Muscle layer of duodenum (tissue), 2 donors: ENCODE data around the gene PTGES.
"Not testable (repeated sequence)": the region's sequence is repeated elsewhere in the genome, so short reads cannot be mapped to it uniquely, and the experiment has no call there.

Experiments
- H3K27ac ChIP-seq: one replicate; pipeline ENCODE4 v1.7.0; 2013; ENCODE audit warnings: mild to moderate bottlenecking, low read length
- H3K27me3 ChIP-seq: one replicate; pipeline ENCODE4 v1.7.0; 2013; ENCODE audit warnings: low read depth, mild to moderate bottlenecking, control low read depth, low read length
- H3K36me3 ChIP-seq, 2 donors: one replicate each; pipeline ENCODE4 v1.7.0; 2013; ENCODE audit warnings: low read length in 2 of 2, control low read depth in 1 of 2, mild to moderate bottlenecking in 1 of 2; ENCODE audit not compliant: insufficient read depth in 2 of 2, control insufficient read depth in 1 of 2
- H3K4me1 ChIP-seq, 2 donors: one replicate each; pipeline ENCODE4 v1.7.0; 2013; ENCODE audit warnings: low read length in 2 of 2, mild to moderate bottlenecking in 2 of 2, control low read depth in 1 of 2, moderate library complexity in 1 of 2; ENCODE audit not compliant: insufficient read depth in 2 of 2, control insufficient read depth in 1 of 2
- H3K4me3 ChIP-seq, 2 donors: one replicate each; pipeline ENCODE4 v1.7.0; 2013; ENCODE audit warnings: low read length in 2 of 2, low read depth in 1 of 2, mild to moderate bottlenecking in 1 of 2
- H3K9me3 ChIP-seq, 2 donors: one replicate each; pipeline ENCODE4 v1.7.0; 2013; ENCODE audit warnings: low read length in 2 of 2, control low read depth in 1 of 2, mild to moderate bottlenecking in 1 of 2; ENCODE audit not compliant: control insufficient read depth in 1 of 2
- donor health status: healthy.

The PTGES gene

DNA sequence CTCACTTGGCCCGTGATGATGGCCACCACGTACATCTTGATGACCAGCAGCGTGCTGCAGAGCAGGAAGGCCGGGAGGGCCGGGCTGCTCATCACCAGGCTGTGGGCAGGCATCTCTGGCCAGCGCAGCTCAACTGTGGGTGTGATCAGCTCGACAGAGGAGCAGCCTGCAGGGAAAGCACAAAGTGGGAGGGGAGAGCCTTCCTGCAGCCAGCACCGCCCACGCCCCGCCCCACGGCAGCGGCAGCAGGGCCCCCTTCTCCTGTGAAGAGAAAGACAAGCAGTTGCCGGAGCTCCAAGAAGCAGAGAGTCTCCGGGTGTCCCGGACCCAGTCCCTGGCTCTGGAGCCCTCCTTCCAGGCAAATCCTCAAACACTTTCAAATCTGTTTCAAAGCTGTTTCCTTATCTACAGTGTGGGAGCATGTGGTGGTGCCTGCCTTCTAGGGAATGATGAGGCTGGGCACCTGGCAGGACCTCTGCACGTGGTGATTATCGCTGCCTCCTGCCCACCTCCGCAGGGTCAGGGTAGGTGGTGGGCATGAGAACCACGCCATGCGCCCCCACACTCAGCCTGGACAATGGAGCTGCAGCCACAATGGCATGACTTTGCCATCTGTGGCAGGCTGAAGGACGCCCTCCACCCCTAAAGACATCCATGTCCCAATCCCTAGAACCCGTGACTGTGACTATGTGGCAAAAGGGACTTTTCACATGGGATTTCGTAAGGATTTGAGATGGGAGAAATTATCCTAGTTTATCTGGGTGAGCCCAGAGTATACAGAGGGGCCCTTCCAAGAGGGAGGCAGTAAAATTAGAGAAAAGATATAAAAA is at the start of gene PTGES:
PTGES (minus strand) TSS at position 143 of the 830 bp plus-strand sequence; CDS start at position 113, 30 bp downstream.
- H3K27ac ChIP-seq, result no peak within 1 kb of the TSS
- no peaks in the 10 kb centered on the region for H3K27me3 ChIP-seq
- H3K36me3 ChIP-seq, result no peaks in the 10 kb centered on the region
- peaks cover 0 to 19% of the 10 kb centered on the region in 2 donors for H3K4me1 ChIP-seq
- H3K4me3 ChIP-seq, result peak within 1 kb of the TSS; percentile 50 to 57
- no peaks in the 10 kb centered on the region for H3K9me3 ChIP-seq

GRCh38 chr9:129801504-129801903 is 48.7 kb upstream of the PTGES start:
- H3K4me1 ChIP-seq, result peaks cover 4 to 9% of the 10 kb centered on the region in 2 donors
- no peak overlapping the region for H3K27ac ChIP-seq
- H3K4me3 ChIP-seq, result no peak overlapping the region
- no peaks in the 10 kb centered on the region for H3K9me3 ChIP-seq
- H3K27me3 ChIP-seq, result no peaks in the 10 kb centered on the region
- no peaks in the 10 kb centered on the region for H3K36me3 ChIP-seq

DNA sequence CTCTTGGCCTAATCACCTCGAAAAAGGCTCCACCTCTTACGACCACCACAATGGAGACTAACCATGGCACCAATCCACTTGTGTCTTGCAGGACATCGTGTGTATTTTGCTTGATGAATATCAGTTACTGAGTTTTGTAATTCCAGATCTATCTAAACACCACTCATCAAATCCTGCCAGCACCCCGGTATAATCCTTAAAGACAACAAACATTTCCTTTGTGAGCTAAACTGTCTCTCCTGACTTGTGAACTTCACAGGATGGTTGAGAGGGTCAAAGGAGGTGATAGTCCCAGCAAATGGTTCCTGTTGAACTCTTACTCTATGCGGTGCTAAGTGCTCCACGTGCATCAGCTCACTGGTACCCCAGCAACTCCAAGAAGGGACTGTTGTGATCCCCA is 46.1 kb upstream of the PTGES start:
- H3K36me3 ChIP-seq, result no peaks in the 10 kb centered on the region
- H3K4me3 ChIP-seq, result no peak overlapping the region
- H3K9me3 ChIP-seq, result no peaks in the 10 kb centered on the region
- no peak overlapping the region for H3K27ac ChIP-seq
- H3K27me3 ChIP-seq, result no peaks in the 10 kb centered on the region
- peaks cover 2 to 4% of the 10 kb centered on the region in 2 donors for H3K4me1 ChIP-seq

- H3K27ac ChIP-seq, H3K4me1 ChIP-seq, H3K4me3 ChIP-seq, H3K36me3 ChIP-seq, H3K9me3 ChIP-seq, H3K27me3 ChIP-seq: not testable (repeated sequence)
Observed at GRCh38 chr9:129796029-129796428, 43.2 kb upstream of the PTGES start.

GRCh38 chr9:129794549-129794948 is 41.7 kb upstream of the PTGES start:
- no peak overlapping the region for H3K27ac ChIP-seq
- H3K36me3 ChIP-seq, result no peaks in the 10 kb centered on the region
- no peak overlapping the region for H3K4me3 ChIP-seq
- H3K9me3 ChIP-seq, result no peaks in the 10 kb centered on the region
- no peaks in the 10 kb centered on the region for H3K4me1 ChIP-seq
- no peaks in the 10 kb centered on the region for H3K27me3 ChIP-seq

- no peak overlapping the region for H3K27ac ChIP-seq
- H3K4me1 ChIP-seq, result peaks cover 0 to 3% of the 10 kb centered on the region in 2 donors
- no peak overlapping the region for H3K4me3 ChIP-seq
- H3K9me3 ChIP-seq, result no peaks in the 10 kb centered on the region
- no peaks in the 10 kb centered on the region for H3K36me3 ChIP-seq
- H3K27me3 ChIP-seq, result no peaks in the 10 kb centered on the region
Observed at GRCh38 chr9:129786481-129786880, 33.6 kb upstream of the PTGES start.

- Histone ChIP-seq H3K27ac (no peak overlapping the region), H3K4me3 (no peak overlapping the region), H3K4me1 (peaks cover 0 to 3% of the 10 kb centered on the region in 2 donors), H3K36me3 (no peaks in the 10 kb centered on the region), H3K27me3 (no peaks in the 10 kb centered on the region), H3K9me3 (no peaks in the 10 kb centered on the region)
Observed at GRCh38 chr9:129785866-129786265, 33.0 kb upstream of the PTGES start.

DNA sequence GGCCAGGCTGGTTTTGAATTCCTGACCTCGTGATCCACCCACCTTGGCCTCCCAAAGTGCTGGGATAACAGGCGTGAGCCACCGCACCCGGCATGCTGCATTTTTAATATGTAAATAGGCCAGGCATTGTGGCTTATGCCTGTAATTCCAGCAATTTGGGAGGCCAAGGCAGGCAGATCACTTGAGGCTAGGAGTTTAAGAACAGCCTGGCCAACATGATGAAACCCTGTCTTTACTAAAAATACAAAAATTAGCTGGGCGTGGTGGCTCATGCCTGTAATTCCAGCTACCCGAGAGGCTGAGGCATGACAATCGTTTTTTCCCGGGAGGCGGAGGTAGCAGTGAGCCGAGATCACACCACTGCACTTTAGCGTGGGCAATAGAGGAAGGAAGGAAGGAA is 32.1 kb upstream of the PTGES start:
- H3K9me3 ChIP-seq, H3K27ac ChIP-seq, H3K4me1 ChIP-seq, H3K4me3 ChIP-seq, H3K27me3 ChIP-seq, H3K36me3 ChIP-seq: not testable (repeated sequence)

DNA sequence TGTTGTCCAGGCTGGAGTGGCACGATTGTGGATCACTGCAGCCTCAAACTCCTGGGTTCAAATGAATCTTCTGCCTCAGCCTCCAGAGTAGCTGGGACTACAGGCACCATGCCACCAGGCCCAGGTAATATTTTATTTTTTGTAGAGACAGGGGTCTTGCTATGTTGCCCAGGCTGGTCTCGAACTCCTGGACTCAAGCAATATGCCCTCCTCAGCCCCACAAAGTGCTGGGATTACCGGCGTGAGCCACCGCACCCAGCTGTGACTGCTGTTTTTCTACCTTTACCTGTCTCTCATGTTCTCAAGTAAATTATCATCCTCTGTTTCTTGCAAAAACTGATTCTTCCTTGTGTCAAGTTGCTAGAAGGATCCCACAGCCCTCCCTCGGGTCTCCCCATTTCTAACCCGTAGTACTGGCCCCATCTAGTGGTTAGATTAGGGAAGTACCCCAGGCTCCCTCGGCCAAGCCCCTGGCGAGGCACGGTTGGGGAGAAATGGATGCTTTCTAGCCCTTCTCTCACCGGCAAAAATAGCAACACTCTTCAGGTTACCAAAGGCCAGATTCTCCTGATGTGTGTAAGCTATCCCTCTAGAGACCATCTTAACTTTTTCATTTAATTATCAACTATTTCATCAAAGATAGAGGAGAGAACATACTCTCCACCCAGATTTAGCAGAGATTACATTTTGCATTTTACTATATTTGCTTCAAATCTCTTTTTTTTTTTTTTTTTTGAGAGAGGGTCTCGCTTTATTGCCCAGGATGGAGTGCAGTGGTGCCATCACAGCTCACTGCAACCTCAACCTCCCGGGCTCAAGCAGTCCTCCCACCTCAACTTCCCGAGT is 30.9 kb upstream of the PTGES start:
- Histone ChIP-seq H3K4me1 (peaks cover 0 to 3% of the 10 kb centered on the region in 2 donors), H3K27ac (no peak overlapping the region), H3K4me3 (no peak overlapping the region), H3K36me3 (no peaks in the 10 kb centered on the region), H3K9me3 (no peaks in the 10 kb centered on the region), H3K27me3 (no peaks in the 10 kb centered on the region)

- Histone ChIP-seq H3K27me3 (no peaks in the 10 kb centered on the region), H3K36me3 (no peaks in the 10 kb centered on the region), H3K9me3 (no peaks in the 10 kb centered on the region), H3K4me1 (peaks cover 5 to 10% of the 10 kb centered on the region in 2 donors), H3K27ac (no peak overlapping the region), H3K4me3 (no peak overlapping the region)
Observed at GRCh38 chr9:129781981-129782380, 29.1 kb upstream of the PTGES start.

- peaks cover 5 to 15% of the 10 kb centered on the region in 2 donors for H3K4me1 ChIP-seq
- H3K27ac ChIP-seq, result no peak overlapping the region
- no peaks in the 10 kb centered on the region for H3K27me3 ChIP-seq
- no peaks in the 10 kb centered on the region for H3K36me3 ChIP-seq
- H3K9me3 ChIP-seq, result no peaks in the 10 kb centered on the region
- H3K4me3 ChIP-seq, result no peak overlapping the region
Observed at GRCh38 chr9:129781131-129781530, 28.3 kb upstream of the PTGES start.
